ENCODE data around the gene FREM1. TPM values are rescaled to one million over a fixed set of nuclear protein-coding genes. Genes with fewer than 3 reads are reported as not detected.

The FREM1 gene
- total RNA-seq, 2 experiments from 2014 or later = not detected

- no peaks in the 10 kb centered on the region for H3K4me1 ChIP-seq (ENCODE audit: insufficient read depth, low read length, poor library complexity, severe bottlenecking)
- no peaks in the 10 kb centered on the region for H3K9me3 ChIP-seq (ENCODE audit: low read length)
- H3K9me2 ChIP-seq (ENCODE audit: insufficient read depth, low read length) = no peaks in the 10 kb centered on the region
- intact Hi-C loops (cut with micrococcal nuclease; ENCODE audit: unreplicated experiment) = no loop called here
- CTCF ChIA-PET (ENCODE audit: unreplicated experiment) = no interaction called here
- no peaks in the 10 kb centered on the region for H3K36me3 ChIP-seq (ENCODE audit: insufficient read depth, low read length)
- no peak for DNase-seq (ENCODE audit: low spot score)
- no peaks in the 10 kb centered on the region for H3K79me2 ChIP-seq (ENCODE audit: insufficient read depth, low read depth, low read length)
- TF ChIP-seq EZH2phosphoT487 (IDR thresholded peaks at IDR 0.05; ENCODE audit: borderline replicate concordance, low read depth, low read length) = no peak
- TF ChIP-seq CTCF (conservative IDR thresholded peaks at IDR 0.05; ENCODE audit: low read length) = no peak
- BruUV-seq (replicated peaks) = no TSS peak
- H3K27ac ChIP-seq (ENCODE audit: low read depth, low read length, poor library complexity, severe bottlenecking) = no peak overlapping the region
- H3K4me3 ChIP-seq (ENCODE audit: low read depth, low read length, poor library complexity, severe bottlenecking) = no peak overlapping the region
- POLR2A ChIA-PET = no interaction called here
- no peaks in the 10 kb centered on the region for H4K20me1 ChIP-seq (ENCODE audit: insufficient read depth, low read length)
- H3K4me2 ChIP-seq (ENCODE audit: low read length) = no peak overlapping the region
- H2AFZ ChIP-seq (ENCODE audit: low read length) = no peak overlapping the region
Measured at GRCh38 chr9:14913366-14913765, 3.1 kb upstream of the FREM1 start.

- TF ChIP-seq EZH2phosphoT487 (IDR thresholded peaks at IDR 0.05; ENCODE audit: borderline replicate concordance, low read depth, low read length) = no peak
- TF ChIP-seq CTCF (conservative IDR thresholded peaks at IDR 0.05; ENCODE audit: low read length) = no peak
- DNase-seq (ENCODE audit: low spot score) = no peak
- no peak overlapping the region for H3K27ac ChIP-seq (ENCODE audit: low read depth, low read length, poor library complexity, severe bottlenecking)
- no peaks in the 10 kb centered on the region for H4K20me1 ChIP-seq (ENCODE audit: insufficient read depth, low read length)
- no peaks in the 10 kb centered on the region for H3K9me2 ChIP-seq (ENCODE audit: insufficient read depth, low read length)
- BruUV-seq (replicated peaks) = no TSS peak
- no peaks in the 10 kb centered on the region for H3K36me3 ChIP-seq (ENCODE audit: insufficient read depth, low read length)
- H2AFZ ChIP-seq (ENCODE audit: low read length) = no peak overlapping the region
- CTCF ChIA-PET (ENCODE audit: unreplicated experiment) = no interaction called here
- H3K4me1 ChIP-seq (ENCODE audit: insufficient read depth, low read length, poor library complexity, severe bottlenecking) = no peaks in the 10 kb centered on the region
- no peak overlapping the region for H3K4me2 ChIP-seq (ENCODE audit: low read length)
- H3K9me3 ChIP-seq (ENCODE audit: low read length) = no peaks in the 10 kb centered on the region
- intact Hi-C loops (cut with micrococcal nuclease; ENCODE audit: unreplicated experiment) = no loop called here
- POLR2A ChIA-PET = no interaction called here
- H3K79me2 ChIP-seq (ENCODE audit: insufficient read depth, low read depth, low read length) = no peaks in the 10 kb centered on the region
- H3K4me3 ChIP-seq (ENCODE audit: low read depth, low read length, poor library complexity, severe bottlenecking) = no peak overlapping the region
Measured at GRCh38 chr9:14912859-14913258, 2.6 kb upstream of the FREM1 start.

- H3K4me3 ChIP-seq (ENCODE audit: low read depth, low read length, poor library complexity, severe bottlenecking) = no peak overlapping the region
- no peaks in the 10 kb centered on the region for H3K4me1 ChIP-seq (ENCODE audit: insufficient read depth, low read length, poor library complexity, severe bottlenecking)
- no peak for DNase-seq (ENCODE audit: low spot score)
- H3K9me3 ChIP-seq (ENCODE audit: low read length) = no peaks in the 10 kb centered on the region
- no peak overlapping the region for H2AFZ ChIP-seq (ENCODE audit: low read length)
- H3K36me3 ChIP-seq (ENCODE audit: insufficient read depth, low read length) = no peaks in the 10 kb centered on the region
- TF ChIP-seq EZH2phosphoT487 (IDR thresholded peaks at IDR 0.05; ENCODE audit: borderline replicate concordance, low read depth, low read length) = no peak
- no peak for TF ChIP-seq CTCF (conservative IDR thresholded peaks at IDR 0.05; ENCODE audit: low read length)
- H3K79me2 ChIP-seq (ENCODE audit: insufficient read depth, low read depth, low read length) = no peaks in the 10 kb centered on the region
- intact Hi-C loops (cut with micrococcal nuclease; ENCODE audit: unreplicated experiment) = no loop called here
- no TSS peak for BruUV-seq (replicated peaks)
- no peaks in the 10 kb centered on the region for H4K20me1 ChIP-seq (ENCODE audit: insufficient read depth, low read length)
- ChIA-PET CTCF (ENCODE audit: unreplicated experiment) (no interaction called here), POLR2A (no interaction called here)
- no peak overlapping the region for H3K4me2 ChIP-seq (ENCODE audit: low read length)
- no peaks in the 10 kb centered on the region for H3K9me2 ChIP-seq (ENCODE audit: insufficient read depth, low read length)
- no peak overlapping the region for H3K27ac ChIP-seq (ENCODE audit: low read depth, low read length, poor library complexity, severe bottlenecking)
Measured at GRCh38 chr9:14911046-14911445, 818 bp upstream of the FREM1 start.

Data from OCI-LY7 (cell line).